ENCODE measurements around the gene LRRC46. TPM values are rescaled to one million over a fixed set of nuclear protein-coding genes. Genes with fewer than 3 reads are reported as not detected.

LRRC46 gene
- total and polyA plus RNA-seq, 2 of the 4 experiments (the other 2 are of a cell fraction): 0.77 TPM; not detected in 1

DNA sequence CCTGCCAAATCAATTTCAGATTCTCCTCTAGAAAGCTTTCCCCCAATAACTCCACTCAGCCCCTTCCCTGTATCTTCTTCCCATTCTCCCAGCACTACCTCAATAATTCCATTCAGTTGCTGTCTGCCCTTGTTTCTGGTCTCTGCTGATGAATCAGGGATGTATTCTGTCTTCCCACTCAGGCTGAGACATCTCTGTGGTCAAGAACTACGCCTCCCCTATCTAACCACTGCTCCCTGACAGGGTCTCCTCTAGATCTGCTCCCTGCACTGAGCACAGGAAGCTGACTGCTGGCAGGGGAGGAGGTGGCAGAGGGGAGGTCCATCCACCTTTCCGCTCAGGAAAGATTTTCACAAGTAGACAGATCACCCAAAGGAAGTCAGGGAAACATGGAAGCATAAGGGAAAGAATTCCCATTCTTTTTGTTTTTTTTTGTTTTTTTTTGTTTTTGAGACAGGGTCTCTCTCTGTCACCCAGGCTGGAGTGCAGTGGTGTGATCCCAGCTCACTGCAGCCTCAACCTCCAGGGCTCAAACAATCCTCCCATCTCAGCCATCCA lies 47.6 kb downstream of the LRRC46 start:
- Histone ChIP-seq H3K9ac (ENCODE audit: low read depth, low read length) (no peak overlapping the region), H4K20me1 (ENCODE audit: insufficient read depth, low read length) (no peaks in the 10 kb centered on the region), H3K4ac (ENCODE audit: low read depth, low read length) (no peak overlapping the region), H3K79me1 (ENCODE audit: low read depth in 1 of 2, low read length in 2 of 2) (no peaks in the 10 kb centered on the region), H3K36me3 (ENCODE audit: control insufficient read depth, insufficient read depth, low read length) (no peaks in the 10 kb centered on the region), H2AFZ (replicated peaks; ENCODE audit: low read length, poor library complexity) (peak overlapping the region; percentile 2), H2BK120ac (ENCODE audit: low read depth, low read length) (no peak overlapping the region), H3K9me3 (ENCODE audit: control insufficient read depth, insufficient read depth, low read length) (no peaks in the 10 kb centered on the region), H3K23ac (ENCODE audit: low read depth, low read length) (no peak overlapping the region), H4K5ac (ENCODE audit: low read depth, low read length) (no peak overlapping the region), H3K14ac (replicated peaks; ENCODE audit: low read depth, low read length) (no peak overlapping the region), H3K27ac (ENCODE audit: insufficient read depth, low read length) (no peak overlapping the region), H2BK5ac (ENCODE audit: low read depth, low read length, poor library complexity, severe bottlenecking) (no peak overlapping the region), H3K18ac (ENCODE audit: low read depth, low read length) (no peak overlapping the region), H2AK9ac (replicated peaks; ENCODE audit: low read depth, low read length, poor library complexity) (no peak overlapping the region), H4K8ac (ENCODE audit: low read depth in 2 of 2, low read length in 2 of 2) (no peak overlapping the region), H3K9me1 (ENCODE audit: insufficient read depth, low read length) (no peaks in the 10 kb centered on the region), H3K27me3 (ENCODE audit: control insufficient read depth, insufficient read depth, low read length) (peaks cover 9% of the 10 kb centered on the region), H3K4me1 (ENCODE audit: control insufficient read depth, insufficient read depth, low read length) (peaks cover 17% of the 10 kb centered on the region), H4K91ac (ENCODE audit: insufficient read depth, low read depth, low read length) (no peak overlapping the region), H3K4me2 (ENCODE audit: low read depth, low read length) (no peak overlapping the region), H3K56ac (ENCODE audit: extremely low read depth, insufficient read depth, low read length) (no peak overlapping the region), H3K4me3 (ENCODE audit: insufficient read depth, low read depth, low read length) (no peak overlapping the region), H2BK15ac (ENCODE audit: low read depth, low read length) (no peak overlapping the region), H2AK5ac (ENCODE audit: low read depth, low read length) (no peak overlapping the region), H2BK20ac (ENCODE audit: low read depth, low read length) (no peak overlapping the region)
- ATAC-seq (ENCODE audit: low read depth) (peak; percentile 24; the same call in 1 of the 2 replicates), DNase-seq (peak; percentile 78)
- POLR2A ChIA-PET (ENCODE audit: unreplicated experiment): no interaction called here
- BruUV-seq (replicated peaks): no TSS peak
- dilution Hi-C loops (cut with HindIII; ENCODE audit: low sequenced_read_pairs, unreplicated experiment) (no loop called here), intact Hi-C loops (cut with micrococcal nuclease) (no loop called here), in situ Hi-C loops (cut with MboI; ENCODE audit: low sequenced_read_pairs) (no loop called here)
- WGBS, 2 experiments (ENCODE audit: extremely low coverage in 2 of 2, insufficient read length in 1 of 2): no CpG with 5 or more reads among the region's 2 CpGs
- CTCF ChIA-PET: interaction anchor here (1.0 kb wide), 1 partner anchor 38 kb away, joined by 3 read pairs; the partner anchor contains the start of gene SCRN2
- TF ChIP-seq SMC3 (IDR thresholded peaks at IDR 0.05; ENCODE audit: low read depth, low read length): no peak
- no peak for TF ChIP-seq CEBPB (IDR thresholded peaks at IDR 0.05; ENCODE audit: low read depth, low read length)
- TF ChIP-seq POLR2A (IDR thresholded peaks at IDR 0.05; ENCODE audit: low read depth, low read length): no peak
- no peak for TF ChIP-seq BHLHE40 (IDR thresholded peaks at IDR 0.05; ENCODE audit: low read depth, low read length)
- no peak for TF ChIP-seq RAD21 (IDR thresholded peaks at IDR 0.05; ENCODE audit: low read length)
- TF ChIP-seq FOS (IDR thresholded peaks at IDR 0.05; ENCODE audit: low read depth, low read length): no peak

Data from IMR-90 (cell line).